NCI-H2171 (cell line): ENCODE data around the gene UBE2O.

ENCODE experiments used
- DNase-seq: peaks from one replicate; lab custom pipeline; 2025; lab: John Stamatoyannopoulos, UW

The UBE2O gene

GRCh38 chr17:76345377-76345974 is 107.5 kb downstream of the UBE2O start:
- no peak for DNase-seq

GRCh38 chr17:76343106-76343505 is 109.8 kb downstream of the UBE2O start:
- DNase-seq, result no peak

- no peak for DNase-seq
These were observed 111.7 kb downstream of the UBE2O start for GRCh38 chr17:76341301-76341700.
